HG03457 (cell line): ENCODE data around the gene C2CD4A.
"Not testable (repeated sequence)": the region's sequence is repeated elsewhere in the genome, so short reads cannot be mapped to it uniquely, and the experiment has no call there.

Source experiments
- ATAC-seq: cut with Tn5 transposase; IDR thresholded peaks from one replicate; pipeline ENCODE4 v1.9.1; 2021; ENCODE audit warnings: moderate number of reproducible peaks; ENCODE audit not compliant: unreplicated experiment

Gene C2CD4A, protein sequence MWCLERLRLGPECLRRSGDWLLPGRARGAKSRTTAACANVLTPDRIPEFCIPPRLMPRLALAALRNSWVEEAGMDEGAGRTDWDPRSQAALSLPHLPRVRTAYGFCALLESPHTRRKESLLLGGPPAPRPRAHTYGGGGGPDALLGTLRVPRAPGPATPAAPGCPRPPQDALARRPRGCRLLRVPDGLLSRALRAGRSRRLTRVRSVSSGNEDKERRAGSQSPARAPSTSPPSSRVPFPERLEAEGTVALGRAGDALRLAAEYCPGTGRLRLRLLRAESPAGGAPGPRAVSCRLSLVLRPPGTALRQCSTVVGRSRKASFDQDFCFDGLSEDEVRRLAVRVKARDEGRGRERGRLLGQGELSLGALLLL

DNA sequence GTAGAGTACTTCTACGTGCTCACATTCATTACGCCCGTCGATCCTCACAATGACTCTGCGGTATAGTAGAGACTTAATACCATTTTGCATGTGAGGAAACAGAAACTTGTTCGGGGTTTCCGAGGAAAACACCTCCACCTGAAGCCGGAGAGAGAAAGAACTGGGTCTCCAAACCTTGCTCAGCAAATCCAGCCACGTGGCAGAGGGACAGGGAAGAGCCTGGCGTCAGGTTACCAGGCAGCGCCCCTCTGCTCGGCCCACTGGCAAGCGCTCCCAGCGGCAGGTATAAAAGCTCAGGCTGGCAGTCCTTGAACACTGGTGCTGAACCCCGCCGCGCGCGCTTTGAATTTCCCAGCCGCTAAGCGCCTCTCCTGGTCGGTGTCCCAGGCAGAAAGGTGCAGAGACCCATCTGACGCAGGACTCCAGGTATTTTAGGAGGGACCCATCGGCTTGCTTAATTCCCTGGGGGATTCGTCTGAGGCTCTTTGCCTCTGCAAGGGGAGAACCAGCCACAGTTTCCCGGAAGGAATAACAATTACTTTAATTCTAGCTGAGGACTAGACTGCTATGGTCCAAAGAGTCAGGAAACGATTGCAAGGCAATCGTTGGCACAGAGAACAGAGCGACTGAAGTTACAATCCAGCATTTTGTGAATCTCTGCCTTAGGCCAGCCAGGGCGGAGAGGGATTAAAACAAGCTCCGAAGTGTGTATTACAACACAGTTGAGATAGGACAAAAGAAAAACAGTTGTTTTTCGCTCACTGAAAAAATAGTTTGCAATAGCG lies at the start of gene C2CD4A:
TSS of gene C2CD4A (plus strand) at position 315 of the 785 bp plus-strand sequence. CDS start 637 bp downstream, outside the sequence.
- no peak for ATAC-seq

DNA sequence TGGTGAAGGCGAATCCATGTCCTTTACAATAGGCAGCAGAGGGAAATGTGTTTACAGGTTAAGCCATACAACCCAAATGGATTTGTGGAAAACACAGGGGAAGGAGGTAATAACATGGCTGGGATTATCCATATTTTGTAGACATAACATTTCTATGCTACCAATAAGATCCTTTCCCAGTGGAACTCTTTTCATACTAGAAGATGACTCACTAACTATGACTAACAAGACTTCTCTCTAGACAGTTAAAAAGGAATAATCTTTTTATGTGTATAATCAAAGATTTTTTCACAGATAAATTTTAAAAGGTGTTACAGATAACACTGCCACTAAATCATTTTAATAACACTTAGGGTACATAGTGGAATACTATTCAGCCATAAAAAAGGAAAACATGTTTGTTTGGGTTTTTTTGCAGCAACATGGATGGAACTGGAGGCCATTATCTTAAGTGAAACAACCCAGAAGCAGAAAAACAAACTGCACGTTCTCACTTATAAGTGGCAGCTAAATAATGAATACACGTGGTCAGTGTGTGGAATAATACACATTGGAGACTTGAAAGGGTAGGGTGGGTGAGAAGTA lies 46.1 kb upstream of the C2CD4A start:
- ATAC-seq = no peak

DNA sequence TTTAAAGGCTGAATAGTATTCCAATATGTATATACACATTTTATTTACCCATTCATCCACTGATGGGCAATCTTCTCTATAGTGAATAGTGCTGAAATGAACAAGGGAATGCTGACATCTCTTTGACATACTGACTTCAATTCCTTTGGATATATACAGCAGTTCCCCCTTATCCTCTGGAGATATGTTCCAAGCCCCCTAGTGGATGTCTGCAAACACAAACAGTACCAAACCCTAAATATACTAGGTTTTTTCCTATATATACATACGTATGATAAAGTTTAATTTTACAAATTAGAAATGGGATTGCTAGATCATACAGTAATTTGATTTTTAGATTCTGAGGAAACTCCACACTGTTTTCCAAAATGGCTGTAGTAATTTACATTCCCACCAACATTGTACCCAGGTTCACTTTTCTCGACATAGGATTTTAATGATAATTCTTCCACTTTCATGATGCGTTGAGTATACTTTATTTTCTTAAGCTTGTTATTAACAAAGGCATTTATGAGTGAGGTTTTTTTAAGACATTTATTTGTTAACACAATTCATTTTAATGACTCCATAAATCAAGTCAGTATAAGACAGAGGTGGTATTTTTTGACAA lies 44.7 kb upstream of the C2CD4A start:
- ATAC-seq = no peak

DNA sequence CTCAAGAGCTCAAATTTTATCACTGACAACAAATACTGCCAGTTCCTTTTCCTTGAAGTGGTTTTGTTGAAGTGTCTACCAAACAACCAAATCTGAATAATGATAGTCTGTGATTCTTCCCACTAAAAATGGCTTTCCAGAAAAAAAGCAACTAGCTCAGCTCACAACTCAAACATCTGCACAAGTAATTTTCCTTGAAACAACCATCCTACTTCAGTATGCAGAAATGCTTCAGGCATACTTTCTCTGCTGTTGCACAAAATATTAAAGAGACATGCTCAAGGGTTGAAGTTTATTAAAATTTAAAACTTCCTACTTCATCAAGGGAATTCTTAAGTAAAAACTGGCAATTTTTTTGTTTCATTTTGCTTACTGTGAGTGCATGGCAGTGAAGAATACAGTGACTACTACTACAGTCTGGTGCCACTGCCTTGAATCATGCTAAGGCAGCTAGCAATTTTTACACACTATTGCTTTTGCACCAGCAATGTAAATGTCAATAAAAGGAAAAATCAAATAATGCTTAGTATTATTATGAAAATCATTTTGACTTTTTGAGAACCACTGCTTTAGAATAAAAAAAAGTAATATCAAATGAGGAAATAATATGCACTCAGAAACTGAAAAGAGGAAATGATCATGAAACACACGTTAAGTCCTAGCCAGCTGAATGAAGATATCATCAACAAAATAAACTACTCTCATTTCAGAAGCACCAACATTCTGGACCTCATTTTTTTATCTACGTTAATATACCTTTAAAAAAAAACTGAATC lies 40.1 kb upstream of the C2CD4A start:
- ATAC-seq = no peak

DNA sequence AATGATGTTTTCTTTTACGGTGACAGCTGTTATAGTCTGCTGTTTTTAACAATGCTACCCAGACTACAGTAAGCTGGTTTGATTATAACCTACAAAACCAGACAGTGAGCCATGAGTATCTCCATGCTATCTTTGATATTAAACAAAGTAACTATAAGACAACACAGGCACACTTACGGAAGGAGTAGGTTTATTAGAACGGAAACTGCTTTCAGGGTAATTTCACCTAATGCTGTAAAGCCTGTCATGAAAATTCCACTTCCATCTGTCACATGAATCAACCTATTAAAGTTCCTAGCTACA lies 39.6 kb upstream of the C2CD4A start:
- ATAC-seq = no peak

DNA sequence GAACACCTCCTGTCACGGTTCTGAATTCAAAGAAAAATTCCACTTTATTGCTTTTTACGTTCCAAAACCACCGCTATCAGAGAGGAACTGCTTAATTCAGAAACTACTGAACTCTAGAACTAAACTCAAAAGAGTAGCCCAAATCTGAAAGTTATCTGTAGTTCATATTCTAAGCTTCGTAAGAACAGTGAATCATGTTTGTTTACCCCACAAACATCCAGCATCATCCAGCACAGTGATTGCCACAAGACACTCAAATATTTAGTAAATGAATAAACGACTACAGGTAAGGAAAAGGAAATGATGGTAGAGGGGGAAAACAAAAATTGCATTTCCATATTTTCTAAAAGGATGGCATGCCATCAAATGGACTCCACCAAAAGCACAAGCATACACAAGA lies 38.9 kb upstream of the C2CD4A start:
- no peak for ATAC-seq

DNA sequence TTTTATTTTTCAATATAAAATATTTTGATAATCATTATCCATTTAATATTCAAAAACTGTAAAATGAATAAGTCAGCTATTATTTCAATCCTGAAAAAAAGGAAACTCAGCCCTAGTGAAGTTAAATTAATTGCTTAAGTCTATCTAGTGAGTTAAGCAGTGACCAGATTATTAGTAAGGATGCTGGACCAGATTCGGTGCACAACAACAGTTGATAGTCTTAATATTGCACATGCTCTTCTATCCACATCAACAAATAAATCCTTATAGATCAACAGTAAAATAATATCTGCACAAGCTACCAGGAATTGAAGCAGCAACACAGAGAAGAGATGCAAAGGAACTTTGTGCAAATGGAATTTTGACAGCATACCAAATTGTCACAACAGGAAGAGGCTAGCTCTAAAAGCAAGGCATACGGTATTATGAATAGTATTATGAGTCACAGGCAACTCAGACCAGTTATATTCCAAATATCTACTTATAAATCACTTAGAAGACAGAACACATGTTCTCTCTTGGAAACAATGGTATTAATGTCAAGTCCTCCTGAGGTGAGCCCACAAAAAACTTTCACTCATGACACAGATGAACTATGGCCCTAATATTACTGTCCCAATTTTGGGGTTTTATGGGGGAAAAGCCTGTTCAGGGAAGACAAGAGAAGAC lies 31.4 kb upstream of the C2CD4A start:
- no peak for ATAC-seq

DNA sequence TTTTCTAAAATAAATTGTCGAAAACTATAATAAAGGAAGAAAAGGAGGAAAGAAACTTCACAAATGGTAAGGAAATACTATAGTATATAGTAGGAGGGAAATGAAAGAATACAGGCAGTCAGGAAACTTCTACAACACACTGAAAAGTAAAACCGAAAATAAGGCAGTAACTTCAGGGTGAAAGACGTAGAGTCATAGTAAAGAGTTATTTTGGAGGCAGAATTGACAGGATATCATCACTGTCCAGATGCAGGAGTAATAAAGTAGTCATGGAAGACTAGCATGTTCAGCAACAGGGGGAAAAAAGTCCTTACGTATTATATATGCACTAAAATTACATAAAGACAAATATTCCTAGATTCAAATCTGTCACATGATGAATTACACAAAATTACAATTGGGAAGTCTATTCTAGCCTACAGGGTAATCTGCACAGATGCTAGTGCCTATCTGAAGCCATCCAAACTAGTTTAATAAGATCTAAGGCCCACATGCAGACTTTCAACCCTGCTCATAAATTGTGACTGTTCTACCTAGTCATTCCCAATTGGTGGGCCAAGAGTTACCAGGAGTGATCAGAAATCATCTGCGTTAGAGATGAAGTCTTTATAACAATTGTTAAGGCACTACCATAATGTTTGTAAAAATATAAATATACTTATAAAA lies 20.6 kb upstream of the C2CD4A start:
- peak; percentile 83 for ATAC-seq

DNA sequence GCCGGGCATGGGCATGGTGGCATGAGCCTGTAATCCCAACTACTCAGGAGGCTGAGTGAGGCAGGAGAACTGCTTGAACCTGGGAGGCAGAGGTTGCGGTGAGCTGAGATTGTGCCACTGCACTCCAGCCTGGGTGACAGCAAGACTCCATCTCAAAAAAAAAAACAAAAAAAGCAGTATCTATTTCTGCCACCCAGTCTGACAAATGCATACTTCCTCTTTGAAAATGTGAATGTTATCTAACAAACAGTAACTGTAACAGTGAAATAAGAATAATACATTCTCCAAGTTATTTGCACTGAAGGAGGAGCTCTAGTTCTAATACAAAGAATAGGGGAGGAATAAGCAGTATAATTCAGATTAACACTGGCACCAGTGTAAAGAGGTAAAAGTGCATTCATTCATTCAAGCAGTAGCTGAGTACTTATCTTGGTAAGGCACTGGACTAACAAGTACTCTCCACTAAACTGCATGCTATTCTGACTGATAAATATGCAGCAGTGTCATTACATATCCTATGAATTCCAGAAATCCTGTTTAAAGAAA lies 19.4 kb upstream of the C2CD4A start:
- ATAC-seq = no peak

DNA sequence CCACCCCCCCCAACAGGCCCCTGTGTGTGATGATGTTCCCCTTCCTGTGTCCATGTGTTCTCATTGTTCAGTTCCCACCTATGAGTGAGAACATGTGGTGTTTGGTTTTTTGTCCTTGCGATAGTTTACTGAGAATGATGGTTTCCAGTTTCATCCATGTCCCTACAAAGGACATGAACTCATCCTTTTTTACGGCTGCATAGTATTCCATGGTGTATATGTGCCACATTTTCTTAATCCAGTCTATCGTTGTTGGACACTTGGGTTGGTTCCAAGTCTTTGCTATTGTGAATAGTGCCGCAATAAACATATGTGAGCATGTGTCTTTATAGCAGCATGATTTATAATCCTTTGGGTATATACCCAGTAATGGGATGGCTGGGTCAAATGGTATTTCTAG lies 18.5 kb upstream of the C2CD4A start:
- ATAC-seq = not testable (repeated sequence)

DNA sequence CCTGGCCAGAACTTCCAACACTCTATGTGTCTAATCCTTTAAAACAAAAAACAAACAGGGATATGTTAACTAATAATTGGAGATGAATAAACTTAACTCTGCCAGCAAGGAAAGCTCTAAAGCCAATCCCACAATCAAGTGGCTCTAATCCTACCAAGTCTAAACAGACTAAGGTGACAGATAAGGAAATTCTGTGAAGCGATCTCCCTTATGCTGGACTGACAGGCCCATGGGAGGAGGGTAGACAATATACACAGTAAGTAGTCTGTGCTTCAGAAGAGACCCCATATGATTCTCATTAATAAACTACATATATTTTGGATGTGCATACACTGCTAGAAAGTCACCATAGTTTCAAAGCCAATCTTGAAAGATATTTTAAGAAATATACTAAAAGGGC lies 16.7 kb upstream of the C2CD4A start:
- ATAC-seq = no peak

DNA sequence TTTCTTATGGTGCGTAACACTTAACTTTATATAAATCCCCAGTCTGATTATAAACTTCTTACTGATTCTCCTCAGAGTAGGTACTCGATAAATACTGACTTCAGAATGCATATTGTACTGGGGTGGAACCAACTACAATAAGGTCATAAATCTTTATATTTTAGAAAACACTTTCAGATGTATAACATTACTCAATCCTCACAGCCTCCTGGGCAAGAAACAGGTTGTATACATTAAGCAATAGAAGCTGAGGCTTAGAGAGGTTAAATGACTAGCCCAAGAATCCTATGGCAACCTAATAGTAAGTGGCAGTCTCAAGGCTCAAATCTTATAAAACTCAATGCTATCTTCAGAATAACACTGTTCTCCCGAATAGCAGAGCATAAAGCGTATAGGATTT lies 15.6 kb upstream of the C2CD4A start:
- ATAC-seq = no peak

DNA sequence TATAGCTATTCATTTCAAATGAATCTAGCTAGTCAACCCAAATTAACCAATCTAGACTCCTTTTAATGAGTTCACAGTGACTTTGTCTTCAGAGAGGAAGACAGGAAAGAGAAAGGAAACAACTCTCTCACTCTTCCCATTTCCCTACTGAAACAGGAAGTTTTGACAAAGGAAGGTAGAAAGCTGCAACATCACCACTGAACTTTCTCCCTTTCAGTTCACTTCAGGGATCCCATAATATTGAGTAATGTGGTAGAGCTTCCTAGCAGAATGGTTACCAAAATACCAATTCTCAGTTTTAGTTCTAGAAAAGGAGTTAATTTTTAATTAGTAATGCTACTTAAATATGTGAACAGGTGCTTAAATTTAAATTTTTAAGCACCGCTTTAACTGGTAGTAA lies 14.1 kb upstream of the C2CD4A start:
- no peak for ATAC-seq

DNA sequence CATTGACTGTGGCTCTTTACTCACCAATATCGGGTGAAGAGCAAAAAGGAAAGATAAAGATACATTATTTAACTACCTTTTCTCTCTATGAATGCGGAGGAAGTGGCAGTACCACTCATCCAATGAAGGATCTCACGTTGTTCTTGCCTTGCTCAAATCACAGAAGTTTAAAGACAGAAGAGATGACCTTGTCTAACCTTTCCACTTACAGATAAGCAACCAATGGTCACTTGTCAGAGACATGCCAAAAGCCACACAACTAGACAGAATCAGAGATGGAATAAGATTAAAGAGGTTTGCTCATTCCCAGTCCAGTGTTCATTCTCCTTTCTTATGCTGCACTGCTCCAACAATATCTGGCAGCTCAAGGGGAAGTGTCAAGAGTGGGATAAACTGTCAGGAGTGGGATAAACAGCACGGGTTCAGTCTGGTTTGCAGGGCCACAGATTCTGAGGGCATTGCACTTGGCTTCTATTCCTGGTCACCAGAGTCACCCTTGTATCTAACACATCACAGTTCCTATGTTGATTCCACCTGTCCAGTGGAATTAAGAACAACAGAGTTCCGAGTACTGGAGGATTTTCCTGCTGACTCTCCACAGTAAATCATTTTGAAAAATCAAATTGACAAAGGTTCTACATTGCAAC lies 13.2 kb upstream of the C2CD4A start:
- no peak for ATAC-seq

DNA sequence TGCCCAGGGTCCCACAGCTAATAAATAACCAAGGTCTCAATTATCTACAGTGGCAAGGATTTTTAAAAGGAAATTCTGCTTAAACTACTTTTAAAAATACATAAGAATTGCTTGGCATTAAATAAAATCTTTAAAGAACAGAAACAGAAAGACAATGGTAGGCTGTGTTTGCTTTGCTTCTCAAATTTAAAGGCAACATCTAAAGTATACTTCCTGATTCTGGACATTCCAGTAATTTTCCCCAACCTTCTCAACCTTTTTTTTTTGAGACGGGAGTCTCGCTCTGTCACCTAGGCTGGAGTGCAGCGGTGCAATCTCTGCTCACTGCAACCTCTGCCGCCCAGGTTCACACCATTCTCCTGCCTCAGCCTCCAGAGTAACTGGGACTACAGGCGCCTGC lies 11.8 kb upstream of the C2CD4A start:
- ATAC-seq = no peak

DNA sequence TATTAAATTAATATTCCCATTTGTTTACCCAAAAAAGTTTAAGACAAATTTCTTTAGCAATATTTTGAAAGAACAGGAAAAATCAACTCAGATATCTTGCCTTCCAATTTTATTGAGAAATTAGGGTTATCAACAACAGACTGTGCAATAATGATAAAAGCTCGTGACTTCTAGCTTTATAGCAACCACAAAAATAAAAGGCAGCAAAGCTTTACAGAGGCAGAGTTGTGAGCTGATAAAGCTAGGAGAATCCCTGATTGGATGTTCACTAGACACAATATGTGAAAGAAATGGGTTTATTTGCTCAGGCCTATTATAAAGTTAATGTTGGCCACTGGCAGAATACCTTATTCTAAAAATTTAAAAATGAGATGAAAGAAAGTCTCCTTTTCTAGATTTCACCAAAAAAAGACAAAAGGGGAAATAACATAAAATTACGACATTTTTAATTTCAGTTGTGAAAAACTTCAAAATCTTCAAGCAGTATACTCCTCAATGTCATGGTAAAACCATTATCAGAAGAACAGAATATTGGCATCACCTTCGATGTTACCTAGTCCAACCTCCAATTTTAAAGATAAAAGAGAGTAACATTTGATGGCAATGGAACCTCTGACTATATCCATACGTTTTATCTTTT lies 9.3 kb upstream of the C2CD4A start:
- no peak for ATAC-seq

DNA sequence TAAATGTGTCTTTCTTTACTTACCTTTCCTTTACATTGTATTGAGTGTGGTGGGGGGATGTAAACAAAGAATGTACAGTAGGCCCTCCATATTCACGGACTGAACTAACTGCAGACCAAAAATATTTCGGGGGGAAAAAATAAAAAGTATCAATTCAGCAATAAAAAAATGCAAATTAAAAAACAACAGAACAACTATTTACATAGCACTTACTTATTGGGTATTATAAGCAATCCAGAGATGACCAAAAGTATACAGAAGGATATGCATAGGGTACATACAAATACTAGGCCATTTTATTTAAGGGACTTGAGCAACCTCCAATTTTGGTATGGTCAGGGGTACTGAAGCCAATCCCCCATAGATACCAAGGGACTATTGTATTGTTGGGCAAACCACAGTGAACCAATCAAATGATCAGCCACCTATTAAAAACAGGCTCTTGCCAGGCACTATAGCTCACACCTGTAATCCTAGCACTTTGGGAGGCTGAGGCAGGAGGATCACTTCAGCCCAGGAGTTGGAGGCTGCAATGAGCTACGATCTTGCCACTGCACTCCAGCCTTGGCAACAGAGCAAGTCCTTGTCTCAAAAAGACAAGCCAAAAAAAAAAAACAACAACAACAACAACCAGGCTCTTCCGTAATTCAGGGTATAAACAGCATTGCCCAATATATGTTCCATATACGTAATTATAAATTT lies 8.3 kb upstream of the C2CD4A start:
- no peak for ATAC-seq
